ENCODE measurements around the gene PANK2. TPM values are rescaled to one million over a fixed set of nuclear protein-coding genes. Genes with fewer than 3 reads are reported as not detected.

PANK2 gene
- polyA plus RNA-seq, 1 of the 3 experiments (the other 2 are of a cell fraction), result 17.7 TPM

DNA sequence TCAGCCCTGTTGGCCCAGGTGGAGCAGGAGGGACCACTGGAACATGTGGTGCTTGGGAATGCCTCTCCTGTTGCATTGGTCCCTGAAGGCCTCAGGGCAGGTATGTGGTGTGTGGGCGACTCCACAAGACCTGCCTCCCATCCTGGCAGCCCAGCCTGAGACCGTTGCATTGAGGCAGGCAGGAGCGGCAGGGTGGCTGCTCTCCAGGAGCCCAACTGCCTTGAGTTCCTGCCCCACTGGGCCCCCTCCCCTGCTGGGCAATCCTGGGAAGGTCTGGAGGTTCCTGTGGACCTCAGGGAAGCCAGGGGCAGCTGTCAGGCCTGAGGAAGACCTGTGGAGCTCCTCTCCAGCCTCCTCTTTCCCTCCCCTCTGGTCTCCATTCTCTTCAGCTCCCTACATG lies 22.7 kb upstream of the PANK2 start:
- TF ChIP-seq ELF1 (IDR thresholded peaks at IDR 0.05), result no peak
- TF ChIP-seq RAD21 (IDR thresholded peaks at IDR 0.05; ENCODE audit: low read length), result no peak
- no peak for TF ChIP-seq TEAD4 (IDR thresholded peaks at IDR 0.05; ENCODE audit: borderline replicate concordance, insufficient read depth)
- TF ChIP-seq RFX5 (IDR thresholded peaks at IDR 0.05; ENCODE audit: low read length), result no peak
- TF ChIP-seq EP300 (IDR thresholded peaks at IDR 0.05; ENCODE audit: borderline replicate concordance in 1 of 2, low read depth in 1 of 2, low read length in 1 of 2), result no peak
- H3K36me3 ChIP-seq (replicated peaks in 1 of 2; ENCODE audit: control insufficient read depth in 1 of 2, insufficient read depth in 2 of 2, low read length in 1 of 2), result peaks cover 22 to 58% of the 10 kb centered on the region in 2 experiments
- no peaks in the 10 kb centered on the region for H4K20me1 ChIP-seq (ENCODE audit: insufficient read depth)
- H3K4me1 ChIP-seq (ENCODE audit: control insufficient read depth in 1 of 2, insufficient read depth in 2 of 2, low read depth in 1 of 2, low read length in 1 of 2), result no peaks in the 10 kb centered on the region; a peak in 1 of 4 replicates
- no peaks in the 10 kb centered on the region for H3K9me2 ChIP-seq
- no peak overlapping the region for H2AFZ ChIP-seq (ENCODE audit: low read depth)
- no peak overlapping the region for H3K4me3 ChIP-seq (ENCODE audit: low read depth in 2 of 2, low read length in 1 of 2)
- no peak overlapping the region for H3K4me2 ChIP-seq
- H3K27me3 ChIP-seq (ENCODE audit: insufficient read depth), result no peaks in the 10 kb centered on the region
- H3F3A ChIP-seq (replicated peaks; ENCODE audit: insufficient read depth), result peaks cover 11% of the 10 kb centered on the region
- ChIA-PET POLR2A (no interaction called here), CTCF (interaction anchor here (0.9 to 3.4 kb wide), 2 partner anchors 11 to 97 kb away, joined by 3 to 16 read pairs; no protein-coding TSS in a partner anchor)
- H3K9ac ChIP-seq, result no peak overlapping the region
- no peak for DNase-seq
- no peaks in the 10 kb centered on the region for H3K9me3 ChIP-seq
- WGBS (ENCODE audit: low lambda C conversion rate), result no CpG with 5 or more reads among the region's 3 CpGs
- no peak overlapping the region for H3K27ac ChIP-seq (ENCODE audit: low read depth in 2 of 2, low read length in 1 of 2)
- peaks cover 6% of the 10 kb centered on the region; the same call in 1 of the 2 replicates for H3K79me2 ChIP-seq (ENCODE audit: insufficient read depth)

DNA sequence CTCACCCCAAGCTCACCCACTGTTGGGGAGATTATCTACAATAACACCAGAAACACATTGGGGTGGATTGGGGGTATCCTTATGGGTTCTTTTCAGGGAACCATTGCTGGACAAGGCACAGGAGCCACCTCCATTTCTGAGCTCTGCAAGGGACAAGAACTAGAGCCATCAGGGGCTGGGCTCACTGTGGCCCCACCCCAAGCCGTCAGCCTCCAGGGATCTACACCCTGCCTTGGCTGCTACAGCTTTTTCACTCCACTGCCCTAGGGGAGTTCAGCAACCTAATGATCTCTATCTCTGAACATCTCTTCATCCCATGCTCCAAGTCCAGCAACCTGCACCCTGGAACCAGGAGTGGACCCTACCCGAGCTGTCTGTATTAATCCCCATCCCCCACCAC lies 21.4 kb upstream of the PANK2 start:
- CTCF ChIA-PET, result interaction anchor here (1.1 to 3.4 kb wide), 2 partner anchors 13 to 82 kb away, joined by 4 to 16 read pairs; partner anchors contain the start of gene CENPB
- H3K36me3 ChIP-seq (replicated peaks in 1 of 2; ENCODE audit: control insufficient read depth in 1 of 2, insufficient read depth in 2 of 2, low read length in 1 of 2), result peaks cover 9 to 47% of the 10 kb centered on the region in 2 experiments

More for the DNA sequence above, 21.4 kb upstream of the PANK2 start:
- H3K27ac ChIP-seq (ENCODE audit: low read depth in 2 of 2, low read length in 1 of 2), result no peak overlapping the region
- no peaks in the 10 kb centered on the region for H4K20me1 ChIP-seq (ENCODE audit: insufficient read depth)
- 81% methylated on average over 2 of the region's 2 CpGs for WGBS (ENCODE audit: low lambda C conversion rate)
- TF ChIP-seq RFX5 (IDR thresholded peaks at IDR 0.05; ENCODE audit: low read length) (no peak), SMC3 (IDR thresholded peaks at IDR 0.05; ENCODE audit: low read depth, low read length) (no peak), ELF1 (IDR thresholded peaks at IDR 0.05) (no peak), MEF2A (IDR thresholded peaks at IDR 0.05; ENCODE audit: borderline replicate concordance, low read depth) (no peak), RCOR1 (IDR thresholded peaks at IDR 0.05; ENCODE audit: low read length) (no peak), NRF1 (IDR thresholded peaks at IDR 0.05; ENCODE audit: low read depth, low read length) (no peak), GATA2 (CRISPR knock-in tag; IDR thresholded peaks at IDR 0.05) (no peak), YY1 (IDR thresholded peaks at IDR 0.05; ENCODE audit: low read depth) (no peak), FOXJ3 (CRISPR knock-in tag; IDR thresholded peaks at IDR 0.05) (no peak), NFIC (IDR thresholded peaks at IDR 0.05; ENCODE audit: borderline replicate concordance) (no peak), FOXM1 (IDR thresholded peaks at IDR 0.05; ENCODE audit: low read depth) (no peak), TAF1 (IDR thresholded peaks at IDR 0.05; ENCODE audit: borderline replicate concordance, low read depth, low read length) (no peak), GABPA (IDR thresholded peaks at IDR 0.05; ENCODE audit: low read depth) (no peak)
- TF ChIP-seq, protein P1, sequence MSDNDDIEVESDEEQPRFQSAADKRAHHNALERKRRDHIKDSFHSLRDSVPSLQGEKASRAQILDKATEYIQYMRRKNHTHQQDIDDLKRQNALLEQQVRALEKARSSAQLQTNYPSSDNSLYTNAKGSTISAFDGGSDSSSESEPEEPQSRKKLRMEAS (IDR thresholded peaks at IDR 0.05; ENCODE audit: low read depth), result no peak
- TF ChIP-seq, protein P2, sequence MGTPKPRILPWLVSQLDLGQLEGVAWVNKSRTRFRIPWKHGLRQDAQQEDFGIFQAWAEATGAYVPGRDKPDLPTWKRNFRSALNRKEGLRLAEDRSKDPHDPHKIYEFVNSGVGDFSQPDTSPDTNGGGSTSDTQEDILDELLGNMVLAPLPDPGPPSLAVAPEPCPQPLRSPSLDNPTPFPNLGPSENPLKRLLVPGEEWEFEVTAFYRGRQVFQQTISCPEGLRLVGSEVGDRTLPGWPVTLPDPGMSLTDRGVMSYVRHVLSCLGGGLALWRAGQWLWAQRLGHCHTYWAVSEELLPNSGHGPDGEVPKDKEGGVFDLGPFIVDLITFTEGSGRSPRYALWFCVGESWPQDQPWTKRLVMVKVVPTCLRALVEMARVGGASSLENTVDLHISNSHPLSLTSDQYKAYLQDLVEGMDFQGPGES (IDR thresholded peaks at IDR 0.05; ENCODE audit: low read depth, low read length), result no peak
- no peaks in the 10 kb centered on the region for H3K27me3 ChIP-seq (ENCODE audit: insufficient read depth)
- H2AFZ ChIP-seq (ENCODE audit: low read depth), result no peak overlapping the region
- no peak overlapping the region for H3K4me2 ChIP-seq
- no peaks in the 10 kb centered on the region for H3K9me3 ChIP-seq
- H3K4me1 ChIP-seq (ENCODE audit: control insufficient read depth in 1 of 2, insufficient read depth in 2 of 2, low read depth in 1 of 2, low read length in 1 of 2), result peaks cover 0 to 2% of the 10 kb centered on the region in 2 experiments; a peak in 1 of 4 replicates
- no peak overlapping the region for H3K4me3 ChIP-seq (ENCODE audit: low read depth in 2 of 2, low read length in 1 of 2)
- no peaks in the 10 kb centered on the region for H3K9me2 ChIP-seq
- no peak for DNase-seq
- POLR2A ChIA-PET, result interaction anchor here (1.1 to 1.2 kb wide), 3 partner anchors 20 to 229 kb away, joined by 3 to 4 read pairs (median 4); no protein-coding TSS in a partner anchor
- no peak overlapping the region for H3K9ac ChIP-seq
- peaks cover 11% of the 10 kb centered on the region for H3F3A ChIP-seq (replicated peaks; ENCODE audit: insufficient read depth)
- peaks cover 12% of the 10 kb centered on the region; the same call in 1 of the 2 replicates for H3K79me2 ChIP-seq (ENCODE audit: insufficient read depth)
